ENCODE measurements around the gene LMX1A. TPM values are rescaled to one million over a fixed set of nuclear protein-coding genes. Genes with fewer than 3 reads are reported as not detected.
A peak's percentile ranks its signal among the peaks of the same experiment; 100 is the strongest.

The LMX1A gene
- total RNA-seq, 1 experiment from 2014 or later = not detected

DNA sequence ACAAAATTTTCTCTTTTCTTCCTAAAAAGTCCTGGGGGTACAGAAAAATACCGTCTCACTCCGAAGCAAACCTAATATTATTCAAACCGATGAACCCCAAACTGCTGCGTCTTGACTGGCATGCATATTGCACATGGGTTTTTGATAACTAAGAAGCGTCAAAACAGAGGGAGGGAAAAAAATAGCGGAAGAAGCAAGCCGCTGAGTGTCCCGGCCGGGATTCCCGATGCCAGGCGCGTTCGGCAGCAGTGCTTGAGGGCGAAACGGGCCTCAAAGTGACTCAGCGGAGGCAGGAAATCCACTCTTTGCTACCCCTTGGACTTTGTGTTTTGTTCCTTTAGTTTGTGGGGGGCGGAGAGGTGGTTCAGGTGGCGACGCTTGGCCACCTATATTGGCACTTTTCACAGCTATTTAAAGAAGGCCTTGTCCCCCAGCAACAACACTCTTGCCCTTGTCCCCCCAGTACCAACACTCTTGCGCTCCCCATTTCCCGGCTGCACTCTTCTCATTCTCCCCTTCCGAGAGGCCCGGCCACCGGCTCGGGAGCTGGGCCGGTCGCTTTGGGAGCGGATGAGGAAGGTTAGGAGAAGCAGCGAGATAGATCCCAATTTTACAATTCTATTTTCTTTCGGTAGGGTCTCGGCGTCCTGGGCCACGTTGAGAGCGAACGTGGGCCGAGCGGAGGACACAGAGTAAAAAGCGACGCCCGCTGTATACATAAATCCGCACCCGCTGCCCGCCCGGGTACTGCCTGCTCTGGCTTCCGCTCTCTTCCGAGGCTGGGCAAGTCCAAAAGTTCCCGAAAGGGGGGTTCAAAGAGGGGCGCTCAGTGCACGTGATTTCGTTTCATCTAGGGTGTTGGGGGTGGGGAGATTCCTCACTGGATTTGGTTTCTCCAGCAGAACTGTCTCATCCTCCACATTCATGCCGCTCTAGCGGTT lies 2.5 kb downstream of the LMX1A start:
- BruUV-seq (replicated peaks) = no TSS peak
- TF ChIP-seq, protein P1, sequence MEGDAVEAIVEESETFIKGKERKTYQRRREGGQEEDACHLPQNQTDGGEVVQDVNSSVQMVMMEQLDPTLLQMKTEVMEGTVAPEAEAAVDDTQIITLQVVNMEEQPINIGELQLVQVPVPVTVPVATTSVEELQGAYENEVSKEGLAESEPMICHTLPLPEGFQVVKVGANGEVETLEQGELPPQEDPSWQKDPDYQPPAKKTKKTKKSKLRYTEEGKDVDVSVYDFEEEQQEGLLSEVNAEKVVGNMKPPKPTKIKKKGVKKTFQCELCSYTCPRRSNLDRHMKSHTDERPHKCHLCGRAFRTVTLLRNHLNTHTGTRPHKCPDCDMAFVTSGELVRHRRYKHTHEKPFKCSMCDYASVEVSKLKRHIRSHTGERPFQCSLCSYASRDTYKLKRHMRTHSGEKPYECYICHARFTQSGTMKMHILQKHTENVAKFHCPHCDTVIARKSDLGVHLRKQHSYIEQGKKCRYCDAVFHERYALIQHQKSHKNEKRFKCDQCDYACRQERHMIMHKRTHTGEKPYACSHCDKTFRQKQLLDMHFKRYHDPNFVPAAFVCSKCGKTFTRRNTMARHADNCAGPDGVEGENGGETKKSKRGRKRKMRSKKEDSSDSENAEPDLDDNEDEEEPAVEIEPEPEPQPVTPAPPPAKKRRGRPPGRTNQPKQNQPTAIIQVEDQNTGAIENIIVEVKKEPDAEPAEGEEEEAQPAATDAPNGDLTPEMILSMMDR (conservative IDR thresholded peaks at IDR 0.05; ENCODE audit: low read depth, low read length) = no peak
- TF ChIP-seq EZH2 (IDR thresholded peaks at IDR 0.05; ENCODE audit: borderline replicate concordance, low read depth, low read length, poor library complexity, severe bottlenecking) = no peak
- ChIA-PET POLR2A (ENCODE audit: low non-redundant PET) (no interaction called here), CTCF (no interaction called here)
- H3K36me3 ChIP-seq (ENCODE audit: insufficient read depth, low read length, poor library complexity, severe bottlenecking) = no peaks in the 10 kb centered on the region
- H3K4me1 ChIP-seq (ENCODE audit: insufficient read depth, low read length, poor library complexity, severe bottlenecking) = peaks cover 3% of the 10 kb centered on the region
- H3K4me3 ChIP-seq (ENCODE audit: low read depth, low read length, poor library complexity, severe bottlenecking) = no peak overlapping the region
- H3K9me3 ChIP-seq (ENCODE audit: low read depth, low read length, poor library complexity, severe bottlenecking) = no peaks in the 10 kb centered on the region
- no peak for DNase-seq (ENCODE audit: low spot score)
- no peak overlapping the region for H3K27ac ChIP-seq (ENCODE audit: low read depth, low read length, poor library complexity, severe bottlenecking)
- intact Hi-C loops (cut with micrococcal nuclease; ENCODE audit: unreplicated experiment) = no loop called here
- H3K27me3 ChIP-seq (replicated peaks; ENCODE audit: insufficient read depth, low read depth, low read length, poor library complexity) = peaks cover 97% of the 10 kb centered on the region

DNA sequence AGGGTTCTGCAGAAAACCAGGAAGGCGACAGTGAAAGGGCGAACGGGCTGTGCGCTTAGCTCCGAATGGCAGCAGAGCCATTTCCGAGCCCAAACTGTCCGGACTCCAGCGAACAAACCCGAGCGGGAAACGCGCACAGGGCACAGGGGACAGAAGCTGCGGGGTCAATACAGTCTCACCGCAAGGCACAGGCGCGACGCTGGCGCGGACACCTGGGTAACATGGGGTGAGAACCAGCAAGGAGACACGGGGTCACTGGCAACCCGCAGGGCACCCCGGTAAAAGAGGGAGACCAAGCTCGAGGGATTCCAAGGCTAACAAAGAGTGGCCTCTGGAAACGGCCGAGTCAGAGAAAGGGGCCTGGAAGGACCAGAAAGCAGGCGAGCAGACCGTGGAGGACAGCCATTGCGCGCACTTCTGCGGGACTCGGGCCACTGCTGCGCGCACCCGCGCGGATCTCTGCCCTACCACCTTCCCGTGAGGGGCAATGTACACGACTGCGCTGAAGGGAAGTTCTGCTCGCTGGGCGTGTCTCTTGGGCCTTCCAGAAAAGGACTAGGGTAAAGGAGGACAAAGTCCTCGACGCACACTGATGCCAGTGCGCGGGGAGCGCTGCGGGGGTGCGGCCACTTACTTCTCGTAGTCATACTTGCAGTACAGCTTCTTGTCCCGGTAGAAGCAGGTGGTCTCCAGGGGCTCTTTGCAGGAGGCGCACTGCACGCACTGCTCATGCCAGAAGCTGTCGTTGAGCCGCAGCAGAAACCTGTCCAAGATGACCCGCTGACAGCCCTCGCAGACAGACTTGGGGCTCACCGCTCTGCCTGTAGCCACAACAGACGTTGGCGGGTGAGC lies 3.8 kb downstream of the LMX1A start:
- H3K27ac ChIP-seq (ENCODE audit: low read depth, low read length, poor library complexity, severe bottlenecking) = no peak overlapping the region
- no peak for DNase-seq (ENCODE audit: low spot score)
- no peak overlapping the region for H3K4me3 ChIP-seq (ENCODE audit: low read depth, low read length, poor library complexity, severe bottlenecking)
- ChIA-PET POLR2A (ENCODE audit: low non-redundant PET) (no interaction called here), CTCF (no interaction called here)
- peaks cover 3% of the 10 kb centered on the region for H3K4me1 ChIP-seq (ENCODE audit: insufficient read depth, low read length, poor library complexity, severe bottlenecking)
- H3K36me3 ChIP-seq (ENCODE audit: insufficient read depth, low read length, poor library complexity, severe bottlenecking) = no peaks in the 10 kb centered on the region
- H3K9me3 ChIP-seq (ENCODE audit: low read depth, low read length, poor library complexity, severe bottlenecking) = no peaks in the 10 kb centered on the region
- TF ChIP-seq, protein P1 (conservative IDR thresholded peaks at IDR 0.05; ENCODE audit: low read depth, low read length) = no peak
- no peak for TF ChIP-seq EZH2 (IDR thresholded peaks at IDR 0.05; ENCODE audit: borderline replicate concordance, low read depth, low read length, poor library complexity, severe bottlenecking)
- intact Hi-C loops (cut with micrococcal nuclease; ENCODE audit: unreplicated experiment) = no loop called here
- BruUV-seq (replicated peaks) = no TSS peak
- peaks cover 97% of the 10 kb centered on the region for H3K27me3 ChIP-seq (replicated peaks; ENCODE audit: insufficient read depth, low read depth, low read length, poor library complexity)

DNA sequence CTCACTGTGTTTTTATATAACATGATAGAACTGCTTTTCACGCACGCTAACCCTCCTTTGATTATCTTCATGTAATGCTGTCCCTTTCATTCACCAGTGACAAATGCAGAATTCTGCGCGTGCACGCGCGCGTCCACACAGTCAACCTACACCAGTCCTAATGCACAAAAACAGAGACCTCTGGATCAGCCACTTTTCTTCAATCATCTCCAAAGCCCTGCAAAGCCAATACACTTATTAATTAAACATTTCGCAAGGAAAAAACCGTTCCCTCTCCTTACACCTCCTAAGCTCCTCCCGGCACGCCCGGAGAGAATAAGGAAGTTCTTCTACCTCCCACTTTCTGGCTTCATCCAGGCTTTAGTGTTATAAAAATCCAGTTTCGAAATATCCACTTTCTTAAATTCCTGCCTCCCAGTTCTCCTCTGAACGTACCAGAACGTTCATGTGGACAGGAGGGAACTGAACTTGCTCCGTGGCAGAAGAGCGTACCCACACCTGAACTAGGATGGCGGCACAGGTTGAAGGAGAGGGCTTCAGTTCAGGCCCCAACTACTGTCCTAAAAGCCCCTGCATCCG lies 4.6 kb downstream of the LMX1A start:
- H3K27me3 ChIP-seq (replicated peaks; ENCODE audit: insufficient read depth, low read depth, low read length, poor library complexity) = peaks cover 97% of the 10 kb centered on the region
- BruUV-seq (replicated peaks) = no TSS peak
- H3K27ac ChIP-seq (ENCODE audit: low read depth, low read length, poor library complexity, severe bottlenecking) = no peak overlapping the region
- TF ChIP-seq EZH2 (IDR thresholded peaks at IDR 0.05; ENCODE audit: borderline replicate concordance, low read depth, low read length, poor library complexity, severe bottlenecking) = peak; percentile 48
- TF ChIP-seq, protein P1 (conservative IDR thresholded peaks at IDR 0.05; ENCODE audit: low read depth, low read length) = no peak
- no peak for DNase-seq (ENCODE audit: low spot score)
- ChIA-PET POLR2A (ENCODE audit: low non-redundant PET) (no interaction called here), CTCF (no interaction called here)
- H3K9me3 ChIP-seq (ENCODE audit: low read depth, low read length, poor library complexity, severe bottlenecking) = no peaks in the 10 kb centered on the region
- intact Hi-C loops (cut with micrococcal nuclease; ENCODE audit: unreplicated experiment) = no loop called here
- no peak overlapping the region for H3K4me3 ChIP-seq (ENCODE audit: low read depth, low read length, poor library complexity, severe bottlenecking)
- H3K4me1 ChIP-seq (ENCODE audit: insufficient read depth, low read length, poor library complexity, severe bottlenecking) = peaks cover 3% of the 10 kb centered on the region
- H3K36me3 ChIP-seq (ENCODE audit: insufficient read depth, low read length, poor library complexity, severe bottlenecking) = no peaks in the 10 kb centered on the region
